HepG2 (cell line): ENCODE results near the gene OS9. TPM values are rescaled to one million over a fixed set of nuclear protein-coding genes. Genes with fewer than 3 reads are reported as not detected.

ENCODE experiments used
- AGO1 ChIP-seq: fragments of 200-400 bp; formaldehyde crosslinking; IDR thresholded peaks from 2 replicates; pipeline ENCODE4 v1.6.1; 2017; ENCODE audit warnings: mild to moderate bottlenecking, low read depth, low read length, moderate library complexity; ENCODE audit not compliant: poor library complexity, severe bottlenecking
- ATRX ChIP-seq: sonication (generic); formaldehyde crosslinking; IDR thresholded peaks from 2 replicates; pipeline ENCODE4 v1.4.0; 2020; ENCODE audit warnings: missing genetic modification reagents, borderline replicate concordance
- EEA1 ChIP-seq: sonication (generic); formaldehyde crosslinking; IDR thresholded peaks from 2 replicates; pipeline ENCODE4 v1.5.1; 2020; ENCODE audit warnings: mild to moderate bottlenecking, missing genetic modification reagents, borderline replicate concordance
- EZH2 ChIP-seq: conservative IDR thresholded peaks from 2 replicates; pipeline ENCODE4 v1.6.1; 2012; ENCODE audit warnings: mild to moderate bottlenecking, low read depth, low read length, moderate library complexity
- HNF4A ChIP-seq: sonication (generic); formaldehyde crosslinking; IDR thresholded peaks from 2 replicates; pipeline ENCODE4 v1.4.0; 2020; ENCODE audit warnings: missing genetic modification reagents
- MED1 ChIP-seq: sonication (generic); formaldehyde crosslinking; IDR thresholded peaks from 2 replicates; pipeline ENCODE4 v1.4.0; 2020; ENCODE audit warnings: missing genetic modification reagents
- MXI1 ChIP-seq: IDR thresholded peaks from 3 replicates; pipeline ENCODE4 v1.6.1; 2012; ENCODE audit warnings: low read depth, low read length, inconsistent platforms, borderline replicate concordance
- NCOA5 ChIP-seq: sonication (generic); formaldehyde crosslinking; IDR thresholded peaks from 2 replicates; pipeline ENCODE4 v1.4.0; 2020; ENCODE audit warnings: missing genetic modification reagents
- PCBP2 ChIP-seq: fragments of 200-400 bp; formaldehyde crosslinking; optimal IDR thresholded peaks from 2 replicates; pipeline ENCODE3; 2018; ENCODE audit warnings: low read length, low read depth; ENCODE audit not compliant: poor library complexity, severe bottlenecking
- RBFOX2 ChIP-seq: fragments of 200-400 bp; formaldehyde crosslinking; IDR thresholded peaks from 2 replicates; pipeline ENCODE4 v1.6.1; 2017; ENCODE audit warnings: low read depth, mild to moderate bottlenecking, low read length
- TCF7 ChIP-seq: sonication (generic); IDR thresholded peaks from 2 replicates; pipeline ENCODE4 v1.6.1; 2016; ENCODE audit warnings: antibody characterized with exemption, low read depth
- ZBTB21 ChIP-seq: sonication (generic); formaldehyde crosslinking; IDR thresholded peaks from 2 replicates; pipeline ENCODE4 v1.4.0; 2020; ENCODE audit warnings: missing genetic modification reagents
- ZNF121 ChIP-seq: sonication (generic); formaldehyde crosslinking; IDR thresholded peaks from 2 replicates; pipeline ENCODE4 v1.5.0; 2020; ENCODE audit warnings: mild to moderate bottlenecking, missing genetic modification reagents
- ZNF264 ChIP-seq: sonication (generic); formaldehyde crosslinking; IDR thresholded peaks from 2 replicates; pipeline ENCODE4 v1.4.0; 2020; ENCODE audit warnings: missing genetic modification reagents
- ZNF30 ChIP-seq: sonication (generic); formaldehyde crosslinking; IDR thresholded peaks from 2 replicates; pipeline ENCODE4 v1.5.0; 2020; ENCODE audit warnings: mild to moderate bottlenecking, missing genetic modification reagents
- ZNF326 ChIP-seq: sonication (generic); formaldehyde crosslinking; IDR thresholded peaks from 2 replicates; pipeline ENCODE4 v1.4.0; 2020; ENCODE audit warnings: missing genetic modification reagents, borderline replicate concordance
- polyA plus RNA-seq, 8 experiments: library from polyadenylated mRNA; depleted of rRNA in 3 of 8; stranded (reverse) in 7 of 8; unstranded in 1 of 8; fragments of >200 nt; fragmentation: Illumina TruSeq in 4 of 8; extraction: Trizol in 4 of 8; gene quantifications; 2 replicates each; pipeline versions ENCODE4 v1.2.1 to v1.2.3, GENCODE V29; 2011 to 2016; ENCODE audit warnings: low read depth in 4 of 8, missing spikeins in 1 of 8, mixed read lengths in 1 of 8; ENCODE audit not compliant: insufficient read depth in 1 of 8
- total RNA-seq, 5 experiments: library from RNA; depleted of rRNA; stranded (reverse); fragments of >200 nt; fragmentation: Illumina TruSeq; extraction: Trizol; gene quantifications; 2 replicates each; pipeline ENCODE4 v1.2.3, GENCODE V29; 2016; ENCODE audit warnings: low read depth in 1 of 5
- TF ChIP-seq, protein P1 (sequence below): IDR thresholded peaks from 2 replicates; pipeline ENCODE4 v1.6.1; 2012; ENCODE audit warnings: low read depth, low read length, improper control_type of control experiment
- TF ChIP-seq, protein P2 (sequence below): fragments of 450-650 bp; IDR thresholded peaks from 2 replicates; pipeline ENCODE4 v1.6.1; 2017
- TF ChIP-seq, protein P3 (sequence below): IDR thresholded peaks from 2 replicates; pipeline ENCODE4 v1.6.1; 2016; ENCODE audit warnings: low read depth, control low read depth
- TF ChIP-seq, protein P4 (sequence below): sonication (generic); formaldehyde crosslinking; IDR thresholded peaks from 2 replicates; pipeline ENCODE4 v1.4.0; 2020; ENCODE audit warnings: missing genetic modification reagents, borderline replicate concordance
- TF ChIP-seq, protein P5 (sequence below): sonication (generic); formaldehyde crosslinking; IDR thresholded peaks from 2 replicates; pipeline ENCODE4 v1.4.0; 2020; ENCODE audit warnings: missing genetic modification reagents

Gene OS9
- total and polyA plus RNA-seq, 2 of the 13 experiments (the other 11 are each of a cell fraction or from before 2014, with no cell fraction given), result 156 to 206 TPM

DNA sequence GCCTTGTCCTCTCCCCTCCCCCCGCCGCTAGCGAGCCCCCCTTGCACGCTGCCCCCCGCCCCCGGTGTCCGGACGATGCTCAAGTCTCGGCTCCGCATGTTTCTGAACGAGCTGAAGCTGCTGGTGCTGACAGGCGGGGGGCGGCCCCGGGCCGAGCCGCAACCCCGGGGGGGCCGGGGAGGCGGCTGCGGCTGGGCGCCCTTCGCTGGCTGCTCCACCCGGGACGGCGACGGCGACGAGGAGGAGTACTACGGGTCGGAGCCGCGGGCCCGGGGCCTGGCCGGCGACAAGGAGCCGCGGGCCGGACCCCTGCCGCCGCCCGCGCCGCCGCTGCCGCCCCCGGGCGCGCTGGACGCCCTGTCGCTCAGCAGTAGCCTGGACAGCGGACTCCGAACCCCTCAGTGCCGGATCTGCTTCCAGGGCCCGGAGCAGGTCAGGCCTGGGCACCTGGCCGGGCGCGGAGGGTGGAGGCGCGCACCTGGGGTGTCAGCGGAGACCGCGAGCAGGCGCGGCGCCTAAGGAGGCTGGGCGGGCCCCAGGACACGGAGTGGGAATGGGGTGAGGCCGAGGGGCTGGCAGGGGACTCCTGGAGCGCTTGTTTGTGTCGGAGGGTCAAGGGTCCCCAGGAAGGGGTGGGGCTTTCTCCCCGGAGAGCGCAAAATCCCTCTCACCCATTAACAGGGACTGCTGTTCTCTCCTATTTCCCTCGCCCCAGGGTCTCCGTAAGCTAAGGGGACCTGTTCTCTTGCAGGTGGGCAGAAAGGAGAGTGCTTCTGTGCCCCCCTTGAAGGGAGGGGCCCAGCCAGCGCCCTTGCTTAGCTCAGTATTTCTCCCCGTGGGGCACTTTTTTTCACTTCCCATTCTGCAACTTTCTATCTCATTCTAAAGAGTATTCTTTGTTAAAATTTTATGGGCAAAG is 61.8 kb downstream of the OS9 start (continued):
- TF ChIP-seq, protein P1, sequence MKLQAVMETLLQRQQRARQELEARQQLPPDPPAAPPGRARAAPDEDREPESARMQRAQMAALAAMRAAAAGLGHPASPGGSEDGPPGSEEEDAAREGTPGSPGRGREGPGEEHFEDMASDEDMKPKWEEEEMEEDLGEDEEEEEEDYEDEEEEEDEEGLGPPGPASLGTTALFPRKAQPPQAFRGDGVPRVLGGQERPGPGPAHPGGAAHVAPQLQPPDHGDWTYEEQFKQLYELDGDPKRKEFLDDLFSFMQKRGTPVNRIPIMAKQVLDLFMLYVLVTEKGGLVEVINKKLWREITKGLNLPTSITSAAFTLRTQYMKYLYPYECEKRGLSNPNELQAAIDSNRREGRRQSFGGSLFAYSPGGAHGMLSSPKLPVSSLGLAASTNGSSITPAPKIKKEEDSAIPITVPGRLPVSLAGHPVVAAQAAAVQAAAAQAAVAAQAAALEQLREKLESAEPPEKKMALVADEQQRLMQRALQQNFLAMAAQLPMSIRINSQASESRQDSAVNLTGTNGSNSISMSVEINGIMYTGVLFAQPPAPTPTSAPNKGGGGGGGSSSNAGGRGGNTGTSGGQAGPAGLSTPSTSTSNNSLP, result no peak
- TF ChIP-seq ZNF121 (CRISPR knock-in tag) (no peak), NCOA5 (no peak), EEA1 (CRISPR knock-in tag) (0 out of 2 replicates have a peak, but pooled peaks have one; percentile 49), ZBTB21 (CRISPR knock-in tag) (no peak), RBFOX2 (peak; percentile 87), EZH2 (no peak), PCBP2 (no peak), AGO1 (no peak), ATRX (CRISPR knock-in tag) (no peak), ZNF264 (CRISPR knock-in tag) (no peak), HNF4A (CRISPR knock-in tag) (peak; percentile 62), MXI1 (0 out of 3 replicates have a peak, but pooled peaks have one; percentile 31), TCF7 (no peak), ZNF30 (CRISPR knock-in tag) (no peak), MED1 (CRISPR knock-in tag) (peak; percentile 54; the same call in 1 of the 2 replicates), ZNF326 (CRISPR knock-in tag) (no peak)
- TF ChIP-seq, protein P2, sequence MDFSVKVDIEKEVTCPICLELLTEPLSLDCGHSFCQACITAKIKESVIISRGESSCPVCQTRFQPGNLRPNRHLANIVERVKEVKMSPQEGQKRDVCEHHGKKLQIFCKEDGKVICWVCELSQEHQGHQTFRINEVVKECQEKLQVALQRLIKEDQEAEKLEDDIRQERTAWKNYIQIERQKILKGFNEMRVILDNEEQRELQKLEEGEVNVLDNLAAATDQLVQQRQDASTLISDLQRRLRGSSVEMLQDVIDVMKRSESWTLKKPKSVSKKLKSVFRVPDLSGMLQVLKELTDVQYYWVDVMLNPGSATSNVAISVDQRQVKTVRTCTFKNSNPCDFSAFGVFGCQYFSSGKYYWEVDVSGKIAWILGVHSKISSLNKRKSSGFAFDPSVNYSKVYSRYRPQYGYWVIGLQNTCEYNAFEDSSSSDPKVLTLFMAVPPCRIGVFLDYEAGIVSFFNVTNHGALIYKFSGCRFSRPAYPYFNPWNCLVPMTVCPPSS, result no peak
- TF ChIP-seq, protein P3, sequence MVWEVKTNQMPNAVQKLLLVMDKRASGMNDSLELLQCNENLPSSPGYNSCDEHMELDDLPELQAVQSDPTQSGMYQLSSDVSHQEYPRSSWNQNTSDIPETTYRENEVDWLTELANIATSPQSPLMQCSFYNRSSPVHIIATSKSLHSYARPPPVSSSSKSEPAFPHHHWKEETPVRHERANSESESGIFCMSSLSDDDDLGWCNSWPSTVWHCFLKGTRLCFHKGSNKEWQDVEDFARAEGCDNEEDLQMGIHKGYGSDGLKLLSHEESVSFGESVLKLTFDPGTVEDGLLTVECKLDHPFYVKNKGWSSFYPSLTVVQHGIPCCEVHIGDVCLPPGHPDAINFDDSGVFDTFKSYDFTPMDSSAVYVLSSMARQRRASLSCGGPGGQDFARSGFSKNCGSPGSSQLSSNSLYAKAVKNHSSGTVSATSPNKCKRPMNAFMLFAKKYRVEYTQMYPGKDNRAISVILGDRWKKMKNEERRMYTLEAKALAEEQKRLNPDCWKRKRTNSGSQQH (CRISPR knock-in tag), result no peak
- TF ChIP-seq, protein P4, sequence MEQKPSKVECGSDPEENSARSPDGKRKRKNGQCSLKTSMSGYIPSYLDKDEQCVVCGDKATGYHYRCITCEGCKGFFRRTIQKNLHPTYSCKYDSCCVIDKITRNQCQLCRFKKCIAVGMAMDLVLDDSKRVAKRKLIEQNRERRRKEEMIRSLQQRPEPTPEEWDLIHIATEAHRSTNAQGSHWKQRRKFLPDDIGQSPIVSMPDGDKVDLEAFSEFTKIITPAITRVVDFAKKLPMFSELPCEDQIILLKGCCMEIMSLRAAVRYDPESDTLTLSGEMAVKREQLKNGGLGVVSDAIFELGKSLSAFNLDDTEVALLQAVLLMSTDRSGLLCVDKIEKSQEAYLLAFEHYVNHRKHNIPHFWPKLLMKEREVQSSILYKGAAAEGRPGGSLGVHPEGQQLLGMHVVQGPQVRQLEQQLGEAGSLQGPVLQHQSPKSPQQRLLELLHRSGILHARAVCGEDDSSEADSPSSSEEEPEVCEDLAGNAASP (CRISPR knock-in tag), result no peak
- TF ChIP-seq, protein P5, sequence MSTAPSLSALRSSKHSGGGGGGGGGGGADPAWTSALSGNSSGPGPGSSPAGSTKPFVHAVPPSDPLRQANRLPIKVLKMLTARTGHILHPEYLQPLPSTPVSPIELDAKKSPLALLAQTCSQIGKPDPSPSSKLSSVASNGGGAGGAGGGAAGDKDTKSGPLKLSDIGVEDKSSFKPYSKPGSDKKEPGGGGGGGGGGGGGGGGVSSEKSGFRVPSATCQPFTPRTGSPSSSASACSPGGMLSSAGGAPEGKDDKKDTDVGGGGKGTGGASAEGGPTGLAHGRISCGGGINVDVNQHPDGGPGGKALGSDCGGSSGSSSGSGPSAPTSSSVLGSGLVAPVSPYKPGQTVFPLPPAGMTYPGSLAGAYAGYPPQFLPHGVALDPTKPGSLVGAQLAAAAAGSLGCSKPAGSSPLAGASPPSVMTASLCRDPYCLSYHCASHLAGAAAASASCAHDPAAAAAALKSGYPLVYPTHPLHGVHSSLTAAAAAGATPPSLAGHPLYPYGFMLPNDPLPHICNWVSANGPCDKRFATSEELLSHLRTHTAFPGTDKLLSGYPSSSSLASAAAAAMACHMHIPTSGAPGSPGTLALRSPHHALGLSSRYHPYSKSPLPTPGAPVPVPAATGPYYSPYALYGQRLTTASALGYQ, result peak; percentile 54; the same call in 1 of the 2 replicates
